ENCODE measurements around the gene USP33.

USP33 gene

DNA sequence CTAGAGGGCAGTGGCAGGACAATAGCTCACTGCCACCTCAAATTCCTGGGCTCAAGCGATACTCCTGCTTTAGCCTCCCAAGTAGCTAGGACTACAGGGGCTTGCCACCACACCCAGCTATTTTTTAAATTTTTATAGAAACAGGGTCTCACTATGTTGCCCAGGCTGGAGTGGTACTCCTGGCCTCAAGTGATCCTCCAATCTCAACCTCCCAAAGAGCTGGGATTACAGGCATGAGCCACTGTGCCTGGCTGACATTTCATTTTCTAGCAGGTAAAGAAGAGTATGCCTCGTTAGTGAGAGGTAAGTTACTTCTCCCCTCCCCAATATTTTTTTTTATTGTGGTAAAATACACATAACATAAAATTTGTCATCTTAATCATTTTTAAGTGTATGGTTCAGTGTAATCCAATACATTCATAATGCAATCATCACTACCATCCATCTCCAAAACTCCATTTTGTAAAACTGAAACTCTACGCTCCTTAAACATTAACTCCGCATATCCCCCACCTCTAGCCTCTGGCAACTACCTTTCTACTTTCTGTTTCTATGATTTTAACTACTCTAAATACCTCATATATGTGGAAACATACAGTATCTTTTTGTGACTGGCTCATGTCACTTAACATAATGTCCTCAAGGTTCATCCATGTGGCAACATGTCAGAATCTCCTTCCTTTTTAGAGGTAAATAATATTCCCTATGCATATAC, 99.6 kb downstream of the USP33 start:
- H3K27ac Mint-ChIP-seq = no peak overlapping the region
- H3K4me3 Mint-ChIP-seq = no peak overlapping the region
- TF ChIP-seq, protein P1, sequence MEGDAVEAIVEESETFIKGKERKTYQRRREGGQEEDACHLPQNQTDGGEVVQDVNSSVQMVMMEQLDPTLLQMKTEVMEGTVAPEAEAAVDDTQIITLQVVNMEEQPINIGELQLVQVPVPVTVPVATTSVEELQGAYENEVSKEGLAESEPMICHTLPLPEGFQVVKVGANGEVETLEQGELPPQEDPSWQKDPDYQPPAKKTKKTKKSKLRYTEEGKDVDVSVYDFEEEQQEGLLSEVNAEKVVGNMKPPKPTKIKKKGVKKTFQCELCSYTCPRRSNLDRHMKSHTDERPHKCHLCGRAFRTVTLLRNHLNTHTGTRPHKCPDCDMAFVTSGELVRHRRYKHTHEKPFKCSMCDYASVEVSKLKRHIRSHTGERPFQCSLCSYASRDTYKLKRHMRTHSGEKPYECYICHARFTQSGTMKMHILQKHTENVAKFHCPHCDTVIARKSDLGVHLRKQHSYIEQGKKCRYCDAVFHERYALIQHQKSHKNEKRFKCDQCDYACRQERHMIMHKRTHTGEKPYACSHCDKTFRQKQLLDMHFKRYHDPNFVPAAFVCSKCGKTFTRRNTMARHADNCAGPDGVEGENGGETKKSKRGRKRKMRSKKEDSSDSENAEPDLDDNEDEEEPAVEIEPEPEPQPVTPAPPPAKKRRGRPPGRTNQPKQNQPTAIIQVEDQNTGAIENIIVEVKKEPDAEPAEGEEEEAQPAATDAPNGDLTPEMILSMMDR (IDR thresholded peaks at IDR 0.05; ENCODE audit: unreplicated experiment in 3 of 3) = no peak
- no peaks in the 10 kb centered on the region for H3K9me3 Mint-ChIP-seq
- peaks cover 9% of the 10 kb centered on the region for H3K4me1 Mint-ChIP-seq
- H3K36me3 Mint-ChIP-seq (ENCODE audit: low read depth) = peaks cover 17% of the 10 kb centered on the region
- no peaks in the 10 kb centered on the region for H3K27me3 Mint-ChIP-seq (ENCODE audit: low read depth)

DNA sequence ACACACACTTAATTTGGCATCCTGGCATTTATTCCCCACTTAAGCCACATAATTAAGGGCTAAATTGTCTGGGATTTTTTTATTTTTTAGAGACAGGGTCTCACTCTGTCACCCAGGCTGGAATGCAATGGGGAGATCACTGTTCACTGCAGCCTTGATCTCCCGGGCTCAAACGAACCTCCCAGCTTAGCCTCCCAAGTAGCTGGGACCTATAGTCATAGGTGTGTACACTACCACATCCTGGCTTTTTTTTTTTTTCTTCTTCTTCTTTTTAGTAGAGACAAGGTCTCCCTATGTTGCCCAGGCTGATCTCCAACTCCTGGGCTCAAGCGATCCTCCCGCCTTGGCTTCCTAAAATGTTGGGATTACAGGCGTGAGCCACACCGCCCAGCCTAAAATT, 101.4 kb downstream of the USP33 start:
- H3K9me3 Mint-ChIP-seq = no peaks in the 10 kb centered on the region
- no peaks in the 10 kb centered on the region for H3K27me3 Mint-ChIP-seq (ENCODE audit: low read depth)
- peaks cover 21% of the 10 kb centered on the region for H3K36me3 Mint-ChIP-seq (ENCODE audit: low read depth)
- TF ChIP-seq, protein P1 (IDR thresholded peaks at IDR 0.05; ENCODE audit: unreplicated experiment in 3 of 3) = no peak
- peaks cover 6% of the 10 kb centered on the region for H3K4me1 Mint-ChIP-seq
- H3K4me3 Mint-ChIP-seq = no peak overlapping the region
- H3K27ac Mint-ChIP-seq = no peak overlapping the region

DNA sequence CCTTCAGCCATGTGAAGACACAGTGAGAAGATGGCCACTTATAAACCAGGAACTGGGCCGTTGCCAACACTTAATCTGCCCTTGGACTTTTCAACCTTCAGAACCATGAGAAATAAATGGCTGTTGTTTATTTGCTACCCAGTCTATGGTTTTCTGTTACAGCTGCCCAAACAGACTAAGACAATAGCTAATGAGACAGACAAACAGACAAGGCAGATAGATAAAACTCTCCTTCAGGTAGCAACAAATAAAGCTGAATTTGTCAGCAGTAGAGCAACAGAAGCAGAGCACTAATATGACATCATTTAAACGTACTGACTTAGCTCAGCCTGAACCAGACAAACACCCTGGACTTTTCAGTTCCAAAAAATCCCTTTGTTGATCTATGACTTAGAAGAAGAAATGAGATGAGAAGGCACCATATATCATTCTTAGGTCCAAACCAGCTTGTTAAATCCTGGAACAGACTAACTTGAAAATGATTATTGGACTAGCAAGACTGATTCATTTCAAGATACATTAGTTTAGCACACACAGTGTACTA, 104.1 kb downstream of the USP33 start:
- Mint-ChIP-seq H3K4me1 (peaks cover 11% of the 10 kb centered on the region), H3K9me3 (peaks cover 17% of the 10 kb centered on the region), H3K27ac (no peak overlapping the region), H3K4me3 (no peak overlapping the region), H3K36me3 (ENCODE audit: low read depth) (peaks cover 44% of the 10 kb centered on the region), H3K27me3 (ENCODE audit: low read depth) (no peaks in the 10 kb centered on the region)
- TF ChIP-seq, protein P1 (IDR thresholded peaks at IDR 0.05; ENCODE audit: unreplicated experiment in 3 of 3) = no peak

DNA sequence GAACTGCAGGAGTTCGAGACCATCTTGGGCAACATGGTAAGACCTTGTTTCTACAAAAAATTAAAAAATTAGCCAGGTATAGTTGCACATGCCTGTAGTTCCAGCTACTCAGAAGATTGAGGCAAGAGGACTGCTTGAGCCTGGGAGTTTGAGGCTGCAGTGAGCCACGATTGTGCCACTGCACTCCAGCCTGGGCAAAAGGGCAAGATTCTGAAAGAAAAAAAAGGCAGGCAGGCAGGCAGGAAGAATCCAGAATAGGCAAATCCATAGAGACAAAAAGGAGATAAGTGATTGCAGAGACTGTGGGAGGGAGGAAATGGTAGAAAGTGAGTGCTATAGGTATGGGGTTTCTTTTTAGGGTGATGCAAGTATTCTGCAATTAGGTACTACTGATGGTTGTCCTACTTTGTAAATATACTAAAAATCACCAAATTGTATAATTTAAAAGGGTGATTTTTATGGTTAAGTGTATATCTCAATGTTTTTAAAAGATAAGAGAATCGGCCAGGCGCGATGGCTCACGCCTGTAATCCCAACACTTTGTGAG, 106.6 kb downstream of the USP33 start:
- no peaks in the 10 kb centered on the region for H3K27me3 Mint-ChIP-seq (ENCODE audit: low read depth)
- H3K9me3 Mint-ChIP-seq = peaks cover 38% of the 10 kb centered on the region
- TF ChIP-seq, protein P1 (IDR thresholded peaks at IDR 0.05; ENCODE audit: unreplicated experiment in 3 of 3) = no peak
- no peak overlapping the region for H3K4me3 Mint-ChIP-seq
- peaks cover 62% of the 10 kb centered on the region for H3K36me3 Mint-ChIP-seq (ENCODE audit: low read depth)
- no peak overlapping the region for H3K27ac Mint-ChIP-seq
- H3K4me1 Mint-ChIP-seq = peaks cover 11% of the 10 kb centered on the region

DNA sequence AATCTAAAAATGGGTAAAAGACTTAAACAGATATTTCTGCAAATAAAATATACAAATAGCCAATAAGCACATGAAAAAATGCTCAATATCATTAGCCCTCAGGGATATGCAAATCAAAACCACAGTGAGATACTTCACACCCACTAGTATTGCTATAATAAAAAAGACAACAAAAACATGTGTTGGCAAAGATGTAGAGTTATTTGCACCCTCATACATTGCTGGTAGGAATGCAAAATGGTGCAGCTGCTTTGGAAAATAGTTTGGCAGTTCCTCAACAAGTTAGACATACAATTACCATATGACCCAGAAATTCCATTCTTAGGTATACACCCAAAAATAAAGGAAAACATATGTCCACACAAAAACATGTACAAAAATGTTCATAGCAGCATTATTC, 107.4 kb downstream of the USP33 start:
- no peak overlapping the region for H3K27ac Mint-ChIP-seq
- no peak overlapping the region for H3K4me3 Mint-ChIP-seq
- H3K36me3 Mint-ChIP-seq (ENCODE audit: low read depth) = peaks cover 68% of the 10 kb centered on the region
- TF ChIP-seq, protein P1 (IDR thresholded peaks at IDR 0.05; ENCODE audit: unreplicated experiment in 3 of 3) = no peak
- peaks cover 11% of the 10 kb centered on the region for H3K4me1 Mint-ChIP-seq
- peaks cover 38% of the 10 kb centered on the region for H3K9me3 Mint-ChIP-seq
- no peaks in the 10 kb centered on the region for H3K27me3 Mint-ChIP-seq (ENCODE audit: low read depth)
